Renal cortex interstitium (tissue), 15 donors: ENCODE measurements around the gene SLC32A1. TPM values are rescaled to one million over a fixed set of nuclear protein-coding genes. Genes with fewer than 3 reads are reported as not detected.

Experiments used
- DNase-seq, 11 donors: peaks; one replicate each; pipeline ENCODE4 v3.0.0-alpha.2; 2013; ENCODE audit warnings: low read depth in 9 of 11, low spot score in 4 of 11; ENCODE audit errors: extremely low read depth in 1 of 11
- long read RNA-seq, 16 experiments: transcript quantifications; one replicate each; lab custom pipeline, GENCODE V29; 2026
- polyA plus RNA-seq, 3 donors: library from polyadenylated mRNA; unstranded; fragments of 120-200 nt; gene quantifications; one replicate each; pipeline ENCODE4 v1.2.1, GENCODE V29; 2013; ENCODE audit not compliant: insufficient read length in 3 of 3

SLC32A1 gene
- 1 to 10 TPM; 1.4 to 3.0 (median 2.2) TPM for polyA plus RNA-seq
- long read RNA-seq, donor 1, partial matches to known transcripts, result 0 of 1 reads
- long read RNA-seq, donor 1, other reads (novel, unspliced or antisense), result 0 of 1 reads
- long read RNA-seq, donor 2, partial matches to known transcripts, result 0 of 1 reads
- long read RNA-seq, donor 2, other reads (novel, unspliced or antisense), result 0 of 1 reads
- long read RNA-seq, donor 3, result 0 reads
- long read RNA-seq, donor 4, result 0 reads
- long read RNA-seq, donor 5, partial matches to known transcripts, result 0 of 1 reads
- long read RNA-seq, donor 5, other reads (novel, unspliced or antisense), result 0 of 1 reads
- long read RNA-seq, donor 6, partial matches to known transcripts, result 0 of 1 reads
- long read RNA-seq, donor 6, other reads (novel, unspliced or antisense), result 0 of 1 reads
- long read RNA-seq, donor 7, partial matches to known transcripts, result 0 of 1 reads
- long read RNA-seq, donor 7, other reads (novel, unspliced or antisense), result 0 of 1 reads
- long read RNA-seq, donor 8, partial matches to known transcripts, result 0 of 2 reads
- long read RNA-seq, donor 8, other reads (novel, unspliced or antisense), result 0 of 2 reads
- long read RNA-seq, donor 9, partial matches to known transcripts, result 0 of 1 reads
- long read RNA-seq, donor 9, other reads (novel, unspliced or antisense), result 0 of 1 reads
- long read RNA-seq, donor 10, result 0 reads
- long read RNA-seq, donor 11, result 0 reads
- long read RNA-seq, donor 12, result 0 reads
- long read RNA-seq, donor 13, transcript SLC32A1-201 (2 exons, 2,574 nt), result major isoform, 5 of 5 reads
- long read RNA-seq, donor 13, partial matches to known transcripts, result 0 of 5 reads
- long read RNA-seq, donor 13, other reads (novel, unspliced or antisense), result 0 of 5 reads
- long read RNA-seq, donor 14, result 0 reads
- long read RNA-seq, donor 15, partial matches to known transcripts, result 0 of 2 reads
- long read RNA-seq, donor 15, other reads (novel, unspliced or antisense), result 0 of 2 reads
- long read RNA-seq, donor 16, partial matches to known transcripts, result 0 of 4 reads
- long read RNA-seq, donor 16, other reads (novel, unspliced or antisense), result 0 of 4 reads

GRCh38 chr20:38723848-38724625 lies at the start of gene SLC32A1:
Gene SLC32A1, plus strand, starts transcription at chr20:38724486. Its CDS starts 239 bp downstream, at chr20:38724725.
- no peak for DNase-seq

- DNase-seq, result no peak
Measured at GRCh38 chr20:38674765-38675133, 49.5 kb upstream of the SLC32A1 start.

- DNase-seq, result no peak
Measured at GRCh38 chr20:38676576-38676975, 47.7 kb upstream of the SLC32A1 start.

- DNase-seq, result peak in 10 of 11 donors; percentile 46 to 79 (median 69)
Measured at GRCh38 chr20:38680500-38681306, 43.6 kb upstream of the SLC32A1 start.

- DNase-seq, result no peak
Measured at GRCh38 chr20:38685271-38685670, 39.0 kb upstream of the SLC32A1 start.

- DNase-seq, result peak in 8 of 11 donors; percentile 44 to 70 (median 60)
Measured at GRCh38 chr20:38685853-38686473, 38.3 kb upstream of the SLC32A1 start.

GRCh38 chr20:38692436-38693411 lies 31.6 kb upstream of the SLC32A1 start:
- DNase-seq, result peak; percentile 62 to 89 (median 78)

- no peak for DNase-seq
Measured at GRCh38 chr20:38697306-38697705, 27.0 kb upstream of the SLC32A1 start.

GRCh38 chr20:38698541-38698940 lies 25.7 kb upstream of the SLC32A1 start:
- DNase-seq, result no peak

GRCh38 chr20:38700141-38700540 lies 24.1 kb upstream of the SLC32A1 start:
- no peak for DNase-seq

GRCh38 chr20:38700926-38701325 lies 23.4 kb upstream of the SLC32A1 start:
- DNase-seq, result no peak

GRCh38 chr20:38703526-38703925 lies 20.8 kb upstream of the SLC32A1 start:
- DNase-seq, result no peak

GRCh38 chr20:38704136-38704535 lies 20.1 kb upstream of the SLC32A1 start:
- DNase-seq, result no peak

- DNase-seq, result peak in 3 of 11 donors; percentile 75 to 80 (median 80)
Measured at GRCh38 chr20:38706509-38706908, 17.8 kb upstream of the SLC32A1 start.

- no peak for DNase-seq
Measured at GRCh38 chr20:38714308-38714707, 10.0 kb upstream of the SLC32A1 start.

- DNase-seq, result no peak
Measured at GRCh38 chr20:38715646-38716045, 8.6 kb upstream of the SLC32A1 start.

- DNase-seq, result no peak
Measured at GRCh38 chr20:38722683-38723016, 1.6 kb upstream of the SLC32A1 start.
